Cerebellar nuclear complex (tissue), 1 donor: ENCODE data around the gene CARD14.
"Not testable (repeated sequence)": the region's sequence is repeated elsewhere in the genome, so short reads cannot be mapped to it uniquely, and the experiment has no call there.

Experiments used
- DNase-seq, 2 experiments: peaks; one replicate each; lab custom pipeline; 2025; lab: John Stamatoyannopoulos, UW

CARD14 gene

DNA sequence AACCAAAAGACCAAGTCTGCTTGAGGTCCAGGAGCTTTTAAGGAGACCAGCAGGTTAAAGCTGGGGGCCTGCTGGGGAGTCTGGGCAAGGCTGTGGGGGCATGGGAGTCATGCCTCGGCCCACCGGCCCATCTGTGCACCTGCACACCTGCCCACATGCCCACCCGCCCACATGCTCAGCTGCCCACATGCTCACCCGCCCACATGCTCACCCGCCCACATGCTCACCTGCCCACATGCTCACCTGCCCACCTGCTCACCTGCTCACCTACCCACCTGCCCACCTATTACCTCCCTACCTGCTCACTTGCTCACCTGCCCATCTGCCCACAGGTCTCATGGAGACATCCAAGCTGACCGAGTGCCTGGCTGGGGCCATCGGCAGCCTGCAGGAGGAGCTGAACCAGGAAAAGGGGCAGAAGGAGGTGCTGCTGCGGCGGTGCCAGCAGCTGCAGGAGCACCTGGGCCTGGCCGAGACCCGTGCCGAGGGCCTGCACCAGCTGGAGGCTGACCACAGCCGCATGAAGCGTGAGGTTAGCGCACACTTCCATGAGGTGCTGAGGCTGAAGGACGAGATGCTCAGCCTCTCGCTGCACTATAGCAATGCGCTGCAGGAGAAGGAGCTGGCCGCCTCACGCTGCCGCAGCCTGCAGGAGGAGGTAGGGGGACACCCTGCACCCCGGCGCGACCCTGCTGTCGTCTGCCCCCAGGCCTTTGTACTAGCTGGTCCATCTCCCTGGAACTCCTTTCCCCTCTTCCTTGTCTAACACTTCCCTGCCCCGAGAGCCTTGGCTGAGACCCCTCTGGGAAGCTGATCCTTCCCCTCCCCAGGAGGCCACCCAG, 14.0 kb downstream of the CARD14 start:
- no peak for DNase-seq

DNA sequence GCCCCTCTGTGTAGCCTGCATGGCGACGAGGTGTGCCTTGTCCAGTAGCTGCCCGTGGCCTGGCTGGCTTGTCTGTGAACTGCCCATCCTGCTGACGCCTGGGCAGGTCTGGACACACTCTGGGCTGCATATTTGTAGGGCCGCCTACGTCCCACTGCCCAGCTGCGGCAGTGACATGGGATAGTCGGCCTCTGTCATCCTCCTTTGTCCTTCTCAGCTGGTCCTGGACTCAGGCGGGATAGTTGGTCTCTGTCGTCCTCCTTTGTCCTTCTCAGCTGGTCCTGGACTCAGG, 14.5 kb downstream of the CARD14 start:
- DNase-seq: no peak

- DNase-seq: no peak
Measured at GRCh38 chr17:80185968-80186367, 16.1 kb downstream of the CARD14 start.

- no peak for DNase-seq
Measured at GRCh38 chr17:80187090-80187489, 17.3 kb downstream of the CARD14 start.

DNA sequence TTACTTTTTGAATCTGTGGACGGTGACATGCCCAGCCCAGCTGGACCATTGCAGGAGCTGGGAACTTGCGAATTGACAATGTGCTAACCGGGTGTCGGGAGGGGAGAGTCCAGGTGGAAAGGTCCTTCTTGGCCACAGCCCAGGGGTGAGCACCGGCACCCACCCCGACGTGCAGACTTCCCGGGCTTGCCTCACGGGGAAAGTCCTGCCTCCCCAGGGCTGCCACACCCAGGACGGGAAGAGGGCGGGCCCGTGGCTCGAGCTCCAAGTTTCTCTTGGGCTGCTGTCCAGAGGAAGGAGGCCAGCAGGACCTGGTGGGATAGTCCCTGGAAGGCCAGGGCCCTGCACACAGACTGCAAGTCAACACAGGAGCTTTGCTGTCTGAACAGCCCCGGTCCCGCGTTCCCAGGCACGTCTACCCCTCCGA, 17.7 kb downstream of the CARD14 start:
- DNase-seq: no peak

DNA sequence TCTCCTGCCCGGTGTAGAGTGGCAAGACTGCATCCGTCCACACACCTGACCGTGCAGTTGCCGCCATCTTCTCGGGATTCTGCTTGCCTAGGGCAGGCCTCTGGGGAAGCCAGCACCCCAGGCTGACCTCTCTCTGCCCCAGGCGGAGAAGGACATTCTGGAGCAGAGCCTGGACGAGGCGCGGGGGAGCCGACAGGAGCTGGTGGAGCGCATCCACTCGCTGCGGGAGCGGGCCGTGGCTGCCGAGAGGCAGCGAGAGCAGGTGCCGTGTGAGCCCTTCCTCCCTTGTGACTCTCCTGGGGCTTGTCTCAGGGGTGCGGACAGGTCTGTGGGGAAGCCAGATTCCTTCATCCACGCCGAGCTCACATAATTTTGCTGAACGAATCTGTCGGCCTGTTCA, 19.8 kb downstream of the CARD14 start:
- DNase-seq: no peak

GRCh38 chr17:80190716-80191115, 20.9 kb downstream of the CARD14 start:
- no peak for DNase-seq

- no peak for DNase-seq
Measured at GRCh38 chr17:80191192-80191591, 21.4 kb downstream of the CARD14 start.

- DNase-seq: no peak
Measured at GRCh38 chr17:80191865-80192661, 22.2 kb downstream of the CARD14 start.

DNA sequence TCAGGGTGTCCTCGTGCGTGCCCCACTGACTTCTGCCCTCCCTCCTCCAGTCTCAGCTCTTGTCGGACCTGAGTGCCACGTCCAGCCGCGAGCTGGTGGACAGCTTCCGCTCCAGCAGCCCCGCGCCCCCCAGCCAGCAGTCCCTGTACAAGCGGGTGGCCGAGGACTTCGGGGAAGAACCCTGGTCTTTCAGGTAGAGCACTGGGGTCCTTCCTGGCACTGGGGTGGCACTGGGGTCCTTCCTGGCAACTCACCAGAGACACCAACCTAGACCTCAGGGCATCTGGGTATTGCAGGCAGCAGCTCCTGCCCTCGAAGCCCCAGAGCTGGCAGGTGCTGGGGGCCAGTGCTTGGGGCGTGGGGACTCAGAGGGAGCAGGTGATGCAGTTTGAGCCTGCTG, 25.3 kb downstream of the CARD14 start:
- no peak for DNase-seq

- no peak for DNase-seq
Measured at GRCh38 chr17:80195671-80196529, 26.1 kb downstream of the CARD14 start.

GRCh38 chr17:80196652-80197051, 26.8 kb downstream of the CARD14 start:
- no peak for DNase-seq

DNA sequence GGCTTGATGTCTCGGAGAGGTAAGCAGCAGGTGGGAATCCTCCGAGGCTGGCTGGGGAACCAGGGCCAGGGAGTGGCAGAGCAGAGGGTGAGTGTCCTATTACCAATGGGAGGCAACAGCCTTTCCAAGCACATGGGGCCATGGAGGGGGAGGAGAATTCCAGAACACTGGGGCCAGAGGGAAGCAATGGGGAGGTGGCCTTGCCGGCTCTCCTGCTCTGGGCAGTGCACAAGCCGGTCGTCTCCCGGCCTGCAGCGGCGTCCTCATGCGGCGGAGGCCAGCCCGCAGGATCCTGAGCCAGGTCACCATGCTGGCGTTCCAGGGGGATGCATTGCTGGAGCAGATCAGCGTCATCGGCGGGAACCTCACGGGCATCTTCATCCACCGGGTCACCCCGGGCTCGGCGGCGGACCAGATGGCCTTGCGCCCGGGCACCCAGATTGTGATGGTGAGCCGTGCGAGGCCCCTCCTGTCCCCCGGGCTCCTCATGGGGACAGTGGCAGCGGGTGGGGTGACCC, 28.4 kb downstream of the CARD14 start:
- DNase-seq: no peak

DNA sequence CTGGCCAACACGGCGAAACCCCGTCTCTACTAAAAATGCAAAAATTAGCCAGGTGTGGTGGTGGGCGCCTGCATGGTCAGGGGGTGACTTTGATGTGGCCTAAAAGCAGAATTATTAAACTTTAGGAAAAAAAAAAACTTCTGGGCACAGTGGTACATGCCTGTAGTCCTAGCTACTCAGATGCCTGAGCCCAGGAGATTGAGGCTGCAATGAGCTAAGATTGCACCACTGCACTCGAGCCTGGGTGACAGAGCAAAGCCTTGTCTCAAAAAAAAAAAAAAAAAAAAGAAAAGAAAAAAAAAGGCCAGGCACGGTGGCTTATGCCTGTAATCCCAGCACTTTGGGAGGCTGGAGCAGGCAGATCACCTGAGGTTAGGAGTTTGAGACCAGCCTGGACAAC, 29.5 kb downstream of the CARD14 start:
- not testable (repeated sequence) for DNase-seq

DNA sequence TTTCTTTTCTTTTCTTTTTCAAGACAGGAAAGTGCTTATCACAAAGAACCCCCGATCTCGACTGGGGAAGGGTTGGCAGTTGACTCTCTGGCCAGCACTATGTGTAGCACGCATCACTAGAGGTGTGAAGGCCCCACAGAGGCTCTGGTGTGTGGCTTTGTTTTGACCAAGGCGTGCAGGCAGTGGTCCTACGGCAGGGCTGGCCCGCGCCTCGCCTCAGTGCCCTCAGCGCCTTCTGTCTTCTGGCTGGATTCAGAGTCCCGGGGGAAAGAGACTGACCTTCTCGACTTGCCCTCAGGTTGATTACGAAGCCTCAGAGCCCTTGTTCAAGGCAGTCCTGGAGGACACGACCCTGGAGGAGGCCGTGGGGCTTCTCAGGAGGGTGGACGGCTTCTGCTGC, 31.6 kb downstream of the CARD14 start:
- DNase-seq: no peak

- DNase-seq: no peak
Measured at GRCh38 chr17:80202197-80202596, 32.4 kb downstream of the CARD14 start.

- no peak for DNase-seq
Measured at GRCh38 chr17:80203471-80203963, 33.7 kb downstream of the CARD14 start.

DNA sequence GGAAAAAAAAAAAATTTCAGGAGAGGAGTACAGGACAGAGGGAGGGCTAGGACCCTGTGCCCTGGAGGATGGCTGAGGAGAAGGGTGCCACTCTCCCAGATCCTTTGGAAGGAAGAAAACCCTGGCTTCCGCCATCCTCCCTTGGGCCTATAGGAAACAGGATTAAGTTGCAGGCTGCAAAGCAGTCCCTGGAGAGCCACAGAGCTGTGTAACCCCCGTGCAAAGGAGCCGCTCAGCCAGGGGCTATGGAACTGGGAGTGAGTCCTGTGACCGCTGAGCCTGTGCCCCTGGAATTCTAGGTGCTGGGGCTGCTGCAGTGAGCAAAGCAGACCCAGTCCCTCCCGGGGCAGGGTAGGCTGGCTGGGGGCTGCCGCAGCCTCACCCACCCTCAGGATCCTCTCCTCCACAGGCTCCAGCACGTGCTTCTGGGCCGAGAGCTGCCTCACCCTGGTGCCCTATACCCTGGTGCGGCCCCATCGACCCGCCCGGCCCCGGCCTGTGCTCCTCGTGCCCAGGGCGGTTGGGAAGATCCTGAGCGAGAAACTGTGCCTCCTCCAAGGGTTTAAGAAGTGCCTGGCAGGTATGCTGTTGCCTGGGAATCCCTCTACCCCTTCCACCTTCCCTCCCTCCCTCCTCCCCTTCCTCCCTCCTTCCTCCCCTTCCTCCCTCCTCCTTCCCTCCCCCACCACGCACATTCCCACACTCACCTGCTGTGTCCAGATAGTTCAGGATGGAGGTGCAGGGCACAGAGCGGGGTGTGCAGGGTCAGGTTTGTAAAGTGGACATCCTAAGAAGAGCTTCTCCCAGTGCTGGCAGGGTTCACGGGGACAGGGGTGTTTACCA, 35.0 kb downstream of the CARD14 start:
- no peak for DNase-seq

DNA sequence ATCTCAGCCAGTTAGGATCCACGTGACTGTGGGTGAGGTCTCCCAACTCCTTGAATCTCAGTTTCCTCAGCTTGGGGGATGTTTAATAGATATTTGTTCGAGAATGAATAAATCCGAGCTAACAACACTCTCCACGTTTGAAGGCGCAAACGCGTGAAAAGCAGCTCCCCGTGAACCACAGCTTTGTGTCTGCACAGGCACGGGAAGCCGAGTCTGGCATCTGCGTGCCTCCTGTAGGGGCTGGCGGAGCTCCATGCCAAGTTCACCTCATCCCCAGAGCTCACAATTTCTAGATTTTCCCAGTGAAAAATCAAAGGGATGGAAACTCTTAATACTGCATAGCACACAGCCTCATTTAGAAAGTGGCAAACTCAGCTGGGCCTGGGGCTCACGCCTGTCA, 36.0 kb downstream of the CARD14 start:
- no peak for DNase-seq

DNA sequence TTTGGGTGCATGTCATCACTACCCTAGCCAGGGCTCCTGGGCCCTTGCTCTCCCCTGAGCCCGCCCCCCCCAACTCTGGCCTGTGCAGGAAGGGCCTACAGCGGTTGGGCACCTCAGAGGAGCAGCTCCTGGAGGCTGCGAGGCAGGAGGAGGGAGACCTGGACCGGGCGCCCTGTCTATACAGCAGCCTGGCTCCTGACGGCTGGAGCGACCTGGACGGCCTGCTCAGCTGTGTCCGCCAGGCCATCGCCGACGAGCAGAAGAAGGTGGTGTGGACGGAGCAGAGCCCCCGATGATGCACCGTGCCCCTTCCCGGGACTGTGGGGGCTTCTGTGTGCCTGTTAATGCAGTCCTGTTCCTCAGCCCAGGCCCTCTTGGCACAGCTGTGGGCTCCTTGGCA, 38.2 kb downstream of the CARD14 start:
- DNase-seq: no peak

DNA sequence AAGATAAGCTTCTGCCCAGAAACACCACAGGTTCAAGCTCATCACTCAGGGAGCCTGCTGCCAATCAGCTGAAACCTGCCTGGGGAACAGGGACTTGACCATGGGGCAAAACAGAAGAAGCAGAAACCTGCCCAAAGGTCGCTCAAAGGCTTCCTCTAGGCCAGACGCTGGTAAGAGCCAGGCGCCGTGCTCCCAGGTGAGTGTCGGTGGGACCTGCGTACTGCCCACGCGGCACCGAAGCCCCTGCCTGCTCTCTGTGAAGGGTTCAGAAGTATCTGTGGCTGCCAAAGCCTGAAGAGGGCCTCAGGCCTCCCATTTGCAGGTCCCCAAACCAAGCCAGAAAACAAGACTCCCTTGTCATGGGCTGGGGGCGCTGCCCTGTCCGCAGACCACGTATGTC, 39.9 kb downstream of the CARD14 start:
- DNase-seq: no peak
